AG09319 (cell line): ENCODE results near the gene SEMA3B.
"Not testable (repeated sequence)": the region's sequence is repeated elsewhere in the genome, so short reads cannot be mapped to it uniquely, and the experiment has no call there.

Experiments used
- DNase-seq: peaks from one replicate; pipeline ENCODE4 v3.0.0-alpha.2; 2010; ENCODE audit warnings: low read depth; ENCODE audit errors: extremely low read depth
- TF ChIP-seq, protein P1 (sequence below): IDR thresholded peaks from 2 replicates; pipeline ENCODE4 v1.5.1; 2011; ENCODE audit warnings: low read depth, mild to moderate bottlenecking, inconsistent platforms, low read length, moderate library complexity

The SEMA3B gene

DNA sequence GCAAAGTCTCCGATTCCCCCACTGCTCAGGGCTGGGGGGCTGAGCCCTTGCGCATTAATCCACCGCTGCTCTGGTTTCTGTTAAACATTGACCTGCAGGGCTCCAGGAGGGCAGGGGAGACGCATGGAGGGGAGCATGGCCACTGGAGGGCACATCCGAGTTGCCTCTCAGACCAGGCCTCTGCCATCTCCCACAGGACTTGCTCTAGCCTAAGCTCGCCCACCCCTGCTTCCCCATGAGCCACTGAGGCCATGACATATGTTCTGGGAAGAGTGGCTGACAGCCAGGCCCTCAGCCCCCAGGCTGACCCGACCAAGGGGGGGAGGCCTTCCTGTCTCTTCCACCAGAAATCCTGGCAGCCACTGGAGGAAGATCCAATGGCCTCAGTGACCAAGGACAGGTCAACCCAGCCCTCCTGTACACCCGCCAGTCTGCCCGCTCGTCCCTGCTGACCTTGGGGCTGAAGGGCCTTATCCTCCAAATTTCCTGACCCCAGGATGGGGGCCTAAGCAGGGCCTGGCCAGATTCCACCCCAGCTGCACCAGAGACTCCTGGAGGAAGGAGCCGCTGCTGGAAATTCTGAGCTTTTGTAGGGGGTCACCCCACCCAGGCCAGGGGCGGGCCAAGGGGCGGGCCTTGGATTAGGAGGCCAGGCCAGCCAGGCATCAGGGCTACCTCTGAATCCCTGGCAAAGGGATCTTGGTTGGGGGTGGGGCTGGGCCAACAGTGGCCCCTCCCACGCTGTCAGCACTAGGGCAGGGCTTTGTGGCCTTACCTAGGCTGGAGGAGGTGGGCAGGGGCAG lies 34.3 kb downstream of the SEMA3B start, which contains the start of gene HYAL1:
Gene HYAL1, minus strand, starts transcription at position 562 of the 803 bp plus-strand sequence. CDS start 618 bp downstream, outside the sequence.
- TF ChIP-seq, protein P1, sequence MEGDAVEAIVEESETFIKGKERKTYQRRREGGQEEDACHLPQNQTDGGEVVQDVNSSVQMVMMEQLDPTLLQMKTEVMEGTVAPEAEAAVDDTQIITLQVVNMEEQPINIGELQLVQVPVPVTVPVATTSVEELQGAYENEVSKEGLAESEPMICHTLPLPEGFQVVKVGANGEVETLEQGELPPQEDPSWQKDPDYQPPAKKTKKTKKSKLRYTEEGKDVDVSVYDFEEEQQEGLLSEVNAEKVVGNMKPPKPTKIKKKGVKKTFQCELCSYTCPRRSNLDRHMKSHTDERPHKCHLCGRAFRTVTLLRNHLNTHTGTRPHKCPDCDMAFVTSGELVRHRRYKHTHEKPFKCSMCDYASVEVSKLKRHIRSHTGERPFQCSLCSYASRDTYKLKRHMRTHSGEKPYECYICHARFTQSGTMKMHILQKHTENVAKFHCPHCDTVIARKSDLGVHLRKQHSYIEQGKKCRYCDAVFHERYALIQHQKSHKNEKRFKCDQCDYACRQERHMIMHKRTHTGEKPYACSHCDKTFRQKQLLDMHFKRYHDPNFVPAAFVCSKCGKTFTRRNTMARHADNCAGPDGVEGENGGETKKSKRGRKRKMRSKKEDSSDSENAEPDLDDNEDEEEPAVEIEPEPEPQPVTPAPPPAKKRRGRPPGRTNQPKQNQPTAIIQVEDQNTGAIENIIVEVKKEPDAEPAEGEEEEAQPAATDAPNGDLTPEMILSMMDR = no peak; the same call in 1 of the 2 replicates
- DNase-seq = no peak

DNA sequence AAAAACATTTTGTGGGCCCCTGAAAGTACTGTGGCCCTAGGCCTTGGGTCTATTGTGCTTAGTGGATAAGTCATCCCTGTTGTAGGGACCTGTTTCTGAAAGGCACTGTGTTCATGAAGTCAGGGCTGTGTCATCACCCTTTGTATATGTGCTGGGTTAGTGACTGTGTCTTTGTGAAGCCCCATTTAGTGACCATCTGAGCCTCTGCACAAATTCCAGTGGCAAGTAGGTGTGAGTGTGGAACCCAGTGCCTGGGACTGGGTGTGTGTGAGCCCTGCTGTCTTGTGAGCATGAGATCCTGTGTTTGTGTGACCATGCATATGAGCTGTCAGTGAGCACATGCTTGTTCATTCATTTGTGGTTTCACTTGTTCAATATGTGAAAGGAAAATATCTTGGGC lies 35.7 kb downstream of the SEMA3B start:
- TF ChIP-seq, protein P1 = no peak
- DNase-seq = no peak

- not testable (repeated sequence) for DNase-seq
Observed at GRCh38 chr3:50312041-50312440, 43.1 kb downstream of the SEMA3B start.

GRCh38 chr3:50314342-50314741 lies 45.4 kb downstream of the SEMA3B start:
- TF ChIP-seq, protein P1 = no peak
- DNase-seq = no peak

DNA sequence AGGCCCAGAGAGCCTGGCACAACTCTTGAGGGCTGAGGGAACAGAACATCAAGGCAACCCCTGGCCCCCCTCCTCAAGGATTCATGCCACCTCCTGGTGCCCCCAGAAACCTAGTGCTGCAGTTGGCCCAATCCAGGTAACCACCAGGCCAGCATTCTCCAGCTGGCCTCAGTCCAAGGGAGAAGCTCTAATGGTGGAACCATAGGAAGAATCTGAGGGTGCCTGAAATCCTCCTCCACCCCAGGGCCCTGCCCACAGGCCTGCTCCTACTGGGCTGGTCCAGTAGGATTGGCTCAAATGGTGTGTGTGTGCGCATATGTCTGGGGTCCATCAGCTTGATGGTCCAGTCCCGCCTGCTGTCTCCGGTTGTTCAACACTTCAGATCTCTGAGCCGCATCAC lies 45.9 kb downstream of the SEMA3B start:
- TF ChIP-seq, protein P1 = no peak
- no peak for DNase-seq

- TF ChIP-seq, protein P1 = no peak
- no peak for DNase-seq
Observed at GRCh38 chr3:50316657-50317242, 47.8 kb downstream of the SEMA3B start.

GRCh38 chr3:50317300-50317699 lies 48.4 kb downstream of the SEMA3B start:
- no peak for DNase-seq
- TF ChIP-seq, protein P1 = no peak

DNA sequence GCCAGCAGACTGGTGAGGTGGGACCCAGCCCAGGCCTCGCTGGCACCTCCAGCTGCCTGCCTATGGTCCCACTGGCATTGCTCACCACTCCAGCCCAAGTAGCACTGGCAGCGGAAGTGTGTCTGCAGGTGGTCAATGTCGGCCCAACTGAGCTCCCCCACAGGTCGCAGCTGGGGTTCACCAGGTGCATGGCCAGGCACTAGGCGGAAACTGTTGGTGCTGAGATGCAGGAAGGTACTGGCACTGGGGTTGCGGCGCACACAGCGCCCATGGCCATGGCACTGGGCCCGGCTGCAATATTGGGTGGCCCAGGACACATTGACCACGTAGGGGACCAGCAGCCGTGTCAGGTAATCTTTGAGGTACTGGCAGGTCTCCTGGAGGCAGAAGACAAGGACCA lies 49.2 kb downstream of the SEMA3B start:
- TF ChIP-seq, protein P1 = no peak
- DNase-seq = no peak
